ENCODE measurements around the gene XRCC1.

- TF ChIP-seq CTCF (IDR thresholded peaks at IDR 0.05), result no peak
- no peak for TF ChIP-seq POLR2A (IDR thresholded peaks at IDR 0.05)
Measured at GRCh38 chr19:43541920-43542650, 33.2 kb downstream of the XRCC1 start.
